AG04450 (cell line): ENCODE measurements around the gene MTMR11. TPM values are rescaled to one million over a fixed set of nuclear protein-coding genes. Genes with fewer than 3 reads are reported as not detected.

Experiments used
- CTCF ChIA-PET: fragments of 300-600, 350-600 bp; formaldehyde crosslinking; extraction: SDS; loops from one replicate; lab custom pipeline; 2022; ENCODE audit warnings: antibody characterized with exemption, inconsistent platforms; lab: Charles Lee
- POLR2A ChIA-PET: fragments of 350-600 bp; formaldehyde crosslinking; extraction: SDS; loops from one replicate; lab custom pipeline; 2021; ENCODE audit warnings: antibody characterized with exemption, inconsistent platforms; lab: Yijun Ruan, JAX
- DNase-seq: peaks from one replicate; pipeline ENCODE4 v3.0.0-alpha.2; 2011; ENCODE audit warnings: low read depth, low spot score
- H3K27ac ChIP-seq: one replicate; pipeline ENCODE4 v1.5.1; 2012; ENCODE audit warnings: low read depth, low read length, control low read depth
- H3K27me3 ChIP-seq: one replicate; pipeline ENCODE4 v1.6.0; 2012; ENCODE audit warnings: low read length; ENCODE audit not compliant: control insufficient read depth, insufficient read depth
- H3K4me3 ChIP-seq: 2 replicates; pipeline ENCODE4 v1.5.1; 2011; ENCODE audit warnings: mild to moderate bottlenecking, low read depth, low read length, control low read depth
- H3K9me3 ChIP-seq: 2 replicates; pipeline ENCODE4 v1.5.1; 2012; ENCODE audit warnings: low read length; ENCODE audit not compliant: control insufficient read depth, insufficient read depth
- polyA plus RNA-seq: library from polyadenylated mRNA; depleted of rRNA; stranded (reverse); fragments of >200 nt; gene quantifications from 2 replicates; pipeline ENCODE4 v1.2.3, GENCODE V29; 2011; rRNA removed
- TF ChIP-seq, protein P1 (sequence below): IDR thresholded peaks from 2 replicates; pipeline ENCODE4 v1.5.1; 2011; ENCODE audit warnings: low read depth, low read length, control low read depth, inconsistent platforms

MTMR11 gene
- polyA plus RNA-seq, 1 experiment: 17.0 TPM

GRCh38 chr1:149883598-149884247, 53.0 kb downstream of the MTMR11 start:
- H3K4me3 ChIP-seq: no peak overlapping the region
- H3K9me3 ChIP-seq: no peaks in the 10 kb centered on the region; the same call in 1 of the 2 replicates
- POLR2A ChIA-PET: no interaction called here
- TF ChIP-seq, protein P1, sequence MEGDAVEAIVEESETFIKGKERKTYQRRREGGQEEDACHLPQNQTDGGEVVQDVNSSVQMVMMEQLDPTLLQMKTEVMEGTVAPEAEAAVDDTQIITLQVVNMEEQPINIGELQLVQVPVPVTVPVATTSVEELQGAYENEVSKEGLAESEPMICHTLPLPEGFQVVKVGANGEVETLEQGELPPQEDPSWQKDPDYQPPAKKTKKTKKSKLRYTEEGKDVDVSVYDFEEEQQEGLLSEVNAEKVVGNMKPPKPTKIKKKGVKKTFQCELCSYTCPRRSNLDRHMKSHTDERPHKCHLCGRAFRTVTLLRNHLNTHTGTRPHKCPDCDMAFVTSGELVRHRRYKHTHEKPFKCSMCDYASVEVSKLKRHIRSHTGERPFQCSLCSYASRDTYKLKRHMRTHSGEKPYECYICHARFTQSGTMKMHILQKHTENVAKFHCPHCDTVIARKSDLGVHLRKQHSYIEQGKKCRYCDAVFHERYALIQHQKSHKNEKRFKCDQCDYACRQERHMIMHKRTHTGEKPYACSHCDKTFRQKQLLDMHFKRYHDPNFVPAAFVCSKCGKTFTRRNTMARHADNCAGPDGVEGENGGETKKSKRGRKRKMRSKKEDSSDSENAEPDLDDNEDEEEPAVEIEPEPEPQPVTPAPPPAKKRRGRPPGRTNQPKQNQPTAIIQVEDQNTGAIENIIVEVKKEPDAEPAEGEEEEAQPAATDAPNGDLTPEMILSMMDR: no peak
- CTCF ChIA-PET: no interaction called here
- no peaks in the 10 kb centered on the region for H3K27me3 ChIP-seq
- no peak overlapping the region for H3K27ac ChIP-seq
- no peak for DNase-seq

DNA sequence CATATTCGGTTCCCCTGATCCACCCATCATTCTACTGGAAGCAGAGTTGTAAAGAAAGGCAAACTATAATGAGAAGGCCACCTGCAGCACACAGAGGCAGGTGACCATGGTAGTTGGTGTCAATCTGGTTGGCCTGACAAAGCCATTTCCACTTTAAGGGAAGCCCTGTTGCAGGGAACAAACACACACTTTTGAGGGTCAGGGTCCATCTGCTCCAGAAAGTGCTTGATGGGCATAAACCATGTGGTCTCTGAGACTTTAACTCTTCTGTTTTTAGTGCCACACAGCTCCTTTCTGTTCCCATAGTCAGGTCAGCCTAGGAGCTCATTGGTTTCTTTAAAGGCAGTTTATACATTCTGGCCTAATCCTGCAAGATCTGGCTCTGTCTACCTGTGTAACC, 54.8 kb downstream of the MTMR11 start:
- ChIA-PET POLR2A (no interaction called here), CTCF (no interaction called here)
- Histone ChIP-seq H3K4me3 (no peak overlapping the region), H3K27ac (no peak overlapping the region), H3K27me3 (no peaks in the 10 kb centered on the region), H3K9me3 (no peaks in the 10 kb centered on the region)
- TF ChIP-seq, protein P1: no peak
- DNase-seq: no peak

DNA sequence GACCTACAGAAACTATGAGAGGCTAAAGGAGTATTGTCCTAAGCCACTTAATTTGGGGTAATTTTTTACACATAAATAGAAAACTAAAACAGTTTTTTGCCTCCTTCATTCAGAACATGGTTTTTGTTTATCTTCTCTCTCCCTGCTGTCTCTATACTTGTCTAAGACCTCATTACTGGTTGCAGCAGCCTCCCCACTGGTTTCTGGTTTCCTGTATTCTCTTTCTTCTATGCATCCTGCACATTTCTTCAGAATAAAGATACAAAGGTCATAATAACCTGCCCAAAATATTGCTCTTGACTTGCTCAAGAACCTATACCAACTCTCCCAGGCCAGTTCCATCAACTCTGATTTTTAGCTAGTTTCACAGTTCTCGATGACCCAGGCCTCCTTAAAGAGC, 57.1 kb downstream of the MTMR11 start:
- TF ChIP-seq, protein P1: no peak
- ChIA-PET POLR2A (no interaction called here), CTCF (no interaction called here)
- Histone ChIP-seq H3K27me3 (no peaks in the 10 kb centered on the region), H3K4me3 (no peak overlapping the region), H3K9me3 (no peaks in the 10 kb centered on the region), H3K27ac (no peak overlapping the region)
- DNase-seq: no peak

Other genes starting within 250 kb of the MTMR11 start
- gene FCGR1A, start 154.2 kb downstream of the MTMR11 start, polyA plus RNA-seq: not detected in 2 replicates
- gene BOLA1, start 37.3 kb downstream of the MTMR11 start, polyA plus RNA-seq: 10.1 and 11.8 TPM in 2 replicates
- gene SV2A, start 19.0 kb downstream of the MTMR11 start, polyA plus RNA-seq: 25.8 and 27.3 TPM in 2 replicates
- gene SF3B4, start 9.1 kb downstream of the MTMR11 start, polyA plus RNA-seq: 47.6 and 52.7 TPM in 2 replicates
- 10.7 and 11.5 TPM in 2 replicates for gene OTUD7B, start 73.8 kb upstream of the MTMR11 start, polyA plus RNA-seq
- gene VPS45, start 130.9 kb upstream of the MTMR11 start, polyA plus RNA-seq: 49.5 and 61.3 TPM in 2 replicates
- 62.0 and 73.4 TPM in 2 replicates for gene PLEKHO1, start 213.0 kb upstream of the MTMR11 start, polyA plus RNA-seq